Mesenchymal stem cell (in vitro differentiated cells and primary cell): ENCODE results near the gene SH2D4B.
A peak's percentile ranks its signal among the peaks of the same experiment; 100 is the strongest.

ENCODE experiments used
- DNase-seq: peaks from one replicate; pipeline ENCODE4 v3.0.0-alpha.2; 2013
- H2AFZ ChIP-seq: one replicate; pipeline ENCODE4 v1.6.1; 2013; ENCODE audit warnings: low read depth, mild to moderate bottlenecking, control low read depth, inconsistent platforms, low read length, moderate library complexity
- H2AK5ac ChIP-seq: 2 replicates; pipeline ENCODE4 v1.6.1; 2013; ENCODE audit warnings: low read length, moderate library complexity, mild to moderate bottlenecking, inconsistent platforms; ENCODE audit not compliant: severe bottlenecking
- H2BK120ac ChIP-seq: one replicate; pipeline ENCODE4 v1.6.1; 2013; ENCODE audit warnings: low read depth, mild to moderate bottlenecking, inconsistent platforms, low read length, moderate library complexity
- H2BK12ac ChIP-seq, 2 experiments: one replicate each; pipeline ENCODE4 v1.6.1; 2013; ENCODE audit warnings: inconsistent platforms in 2 of 2, low read length in 2 of 2, mild to moderate bottlenecking in 2 of 2, moderate library complexity in 2 of 2, control low read depth in 1 of 2
- H2BK15ac ChIP-seq: one replicate; pipeline ENCODE4 v1.6.1; 2013; ENCODE audit warnings: mild to moderate bottlenecking, low read depth, inconsistent platforms; ENCODE audit not compliant: poor library complexity, severe bottlenecking
- H2BK5ac ChIP-seq: 2 replicates; pipeline ENCODE4 v1.6.1; 2013; ENCODE audit warnings: low read depth, mild to moderate bottlenecking, low read length, control low read depth, inconsistent platforms; ENCODE audit not compliant: poor library complexity, severe bottlenecking
- H3K14ac ChIP-seq, 2 experiments: one replicate each; pipeline ENCODE4 v1.6.1; 2013; ENCODE audit warnings: inconsistent platforms in 2 of 2, low read length in 2 of 2, control low read depth in 1 of 2, mild to moderate bottlenecking in 1 of 2, moderate library complexity in 1 of 2
- H3K18ac ChIP-seq, 2 experiments: one replicate each; pipeline ENCODE4 v1.6.1; 2013; ENCODE audit warnings: inconsistent platforms in 2 of 2, low read length in 2 of 2, control low read depth in 1 of 2, low read depth in 1 of 2, mild to moderate bottlenecking in 1 of 2
- H3K23ac ChIP-seq, 2 experiments: one replicate each; pipeline ENCODE4 v1.6.1; 2013; ENCODE audit warnings: inconsistent platforms in 2 of 2, low read length in 2 of 2, mild to moderate bottlenecking in 2 of 2, moderate library complexity in 2 of 2, control low read depth in 1 of 2
- H3K27ac ChIP-seq: 2 replicates; pipeline ENCODE4 v1.5.1; 2013; ENCODE audit warnings: mild to moderate bottlenecking, moderate library complexity, low read length, control low read depth, inconsistent platforms; ENCODE audit not compliant: poor library complexity, severe bottlenecking
- H3K27me3 ChIP-seq, 2 experiments: 2 replicates each; pipeline versions ENCODE4 v1.6.1 to v1.7.0; 2013; ENCODE audit warnings: low read length in 2 of 2, mild to moderate bottlenecking in 2 of 2, moderate library complexity in 2 of 2, control low read depth in 1 of 2, inconsistent platforms in 1 of 2; ENCODE audit not compliant: control insufficient read depth in 1 of 2, insufficient read depth in 1 of 2
- H3K36me3 ChIP-seq, 2 experiments: 2 replicates each; pipeline versions ENCODE4 v1.6.1 to v1.7.0; 2013; ENCODE audit warnings: low read length in 2 of 2, control low read depth in 1 of 2, inconsistent platforms in 1 of 2, low read depth in 1 of 2, mild to moderate bottlenecking in 1 of 2; ENCODE audit not compliant: insufficient read depth in 2 of 2, control insufficient read depth in 1 of 2
- H3K4ac ChIP-seq, 2 experiments: one replicate each; pipeline ENCODE4 v1.6.1; 2013; ENCODE audit warnings: inconsistent platforms in 2 of 2, low read length in 2 of 2, mild to moderate bottlenecking in 2 of 2, moderate library complexity in 2 of 2, control low read depth in 1 of 2, low read depth in 1 of 2
- H3K4me1 ChIP-seq: 2 replicates; pipeline ENCODE4 v1.6.1; 2013; ENCODE audit warnings: low read depth, low read length, control low read depth; ENCODE audit not compliant: control insufficient read depth, insufficient read depth
- H3K4me2 ChIP-seq: 2 replicates; pipeline ENCODE4 v1.6.1; 2013; ENCODE audit warnings: low read length, mild to moderate bottlenecking, inconsistent platforms; ENCODE audit not compliant: poor library complexity, severe bottlenecking
- H3K4me3 ChIP-seq, 2 experiments: 2 replicates each; pipeline versions ENCODE4 v1.5.1 to v1.7.0; 2013; ENCODE audit warnings: low read length in 2 of 2, mild to moderate bottlenecking in 2 of 2, control low read depth in 1 of 2, low read depth in 1 of 2; ENCODE audit not compliant: insufficient read depth in 1 of 2
- H3K79me1 ChIP-seq: replicated peaks from 2 replicates; pipeline ENCODE4 v1.6.1; 2013; ENCODE audit warnings: mild to moderate bottlenecking, control low read depth, low read length, inconsistent platforms; ENCODE audit not compliant: poor library complexity, severe bottlenecking
- H3K9ac ChIP-seq: 2 replicates; pipeline ENCODE4 v1.7.0; 2013; ENCODE audit warnings: mild to moderate bottlenecking, low read length, moderate library complexity
- H3K9me3 ChIP-seq: 2 replicates; pipeline ENCODE4 v1.7.0; 2013; ENCODE audit warnings: mild to moderate bottlenecking, low read length; ENCODE audit not compliant: control insufficient read depth
- H4K8ac ChIP-seq: one replicate; pipeline ENCODE4 v1.6.1; 2013; ENCODE audit warnings: inconsistent platforms, mild to moderate bottlenecking, low read length, moderate library complexity
- H4K91ac ChIP-seq: one replicate; pipeline ENCODE4 v1.6.1; 2013; ENCODE audit warnings: mild to moderate bottlenecking, low read length, inconsistent platforms
- WGBS: methylation state at CpG from one replicate; pipeline ENCODE4 v1.1.7; 2013; ENCODE audit warnings: mixed read lengths; 5-methylcytosine and 5-hydroxymethylcytosine counted together

SH2D4B gene

DNA sequence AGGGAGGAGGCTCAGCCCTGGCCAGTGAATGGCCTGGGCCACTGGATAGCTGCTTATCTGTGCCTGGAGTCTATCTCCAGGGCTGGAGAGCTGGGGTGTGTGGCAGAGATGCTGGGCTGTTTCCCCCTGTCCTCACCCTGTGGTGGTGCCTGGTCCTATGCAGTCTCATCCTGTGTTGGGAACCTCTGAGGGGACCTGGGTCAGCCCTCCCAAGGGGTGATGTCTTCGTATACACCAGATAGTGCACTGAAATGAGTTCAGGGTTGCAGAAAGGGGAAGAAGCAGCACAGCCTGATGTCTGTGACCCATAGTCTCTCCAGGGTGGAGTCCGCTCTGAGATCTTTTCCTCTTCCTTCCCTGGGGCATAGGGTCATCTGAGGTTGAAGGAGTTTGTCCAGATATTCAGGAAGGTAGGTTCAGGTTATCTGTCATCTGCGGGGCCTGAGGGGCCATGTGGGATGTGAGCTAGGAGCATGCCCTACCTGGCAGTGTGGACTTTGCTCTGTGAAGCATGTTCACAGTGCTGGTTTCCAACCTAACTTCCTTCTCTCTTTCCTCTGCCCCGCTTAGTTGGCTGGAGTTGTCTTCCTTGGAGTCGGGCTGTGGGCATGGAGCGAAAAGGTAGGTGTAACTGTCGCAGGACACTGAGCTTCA is 33.4 kb upstream of the SH2D4B start:
- no peaks in the 10 kb centered on the region for H3K9me3 ChIP-seq
- H3K18ac ChIP-seq: peak overlapping the region; percentile 29 to 89
- H4K8ac ChIP-seq: no peak overlapping the region
- no peak overlapping the region for H3K23ac ChIP-seq
- peak overlapping the region; percentile 2 for H3K9ac ChIP-seq
- no peak overlapping the region for H3K4me3 ChIP-seq
- peak overlapping the region; percentile 99 for H3K27ac ChIP-seq
- H3K4me1 ChIP-seq: peaks cover 76% of the 10 kb centered on the region
- peak overlapping the region in 1 of 2 experiments; percentile 33 for H3K4ac ChIP-seq
- no peaks in the 10 kb centered on the region for H3K79me1 ChIP-seq
- H2AFZ ChIP-seq: no peak overlapping the region
- H3K14ac ChIP-seq: peak overlapping the region in 1 of 2 experiments; percentile 19
- no peak overlapping the region for H2BK5ac ChIP-seq
- no peak overlapping the region for H3K4me2 ChIP-seq
- WGBS: 89% methylated on average over 6 of the region's 7 CpGs
- peaks cover 21 to 40% of the 10 kb centered on the region in 2 experiments for H3K36me3 ChIP-seq
- peak overlapping the region; percentile 15 to 53 for H2BK12ac ChIP-seq
- peak overlapping the region; percentile 93 for H2AK5ac ChIP-seq
- H2BK15ac ChIP-seq: no peak overlapping the region
- peak overlapping the region; percentile 76 for H4K91ac ChIP-seq
- H3K27me3 ChIP-seq: no peaks in the 10 kb centered on the region
- H2BK120ac ChIP-seq: no peak overlapping the region
- no peak for DNase-seq

DNA sequence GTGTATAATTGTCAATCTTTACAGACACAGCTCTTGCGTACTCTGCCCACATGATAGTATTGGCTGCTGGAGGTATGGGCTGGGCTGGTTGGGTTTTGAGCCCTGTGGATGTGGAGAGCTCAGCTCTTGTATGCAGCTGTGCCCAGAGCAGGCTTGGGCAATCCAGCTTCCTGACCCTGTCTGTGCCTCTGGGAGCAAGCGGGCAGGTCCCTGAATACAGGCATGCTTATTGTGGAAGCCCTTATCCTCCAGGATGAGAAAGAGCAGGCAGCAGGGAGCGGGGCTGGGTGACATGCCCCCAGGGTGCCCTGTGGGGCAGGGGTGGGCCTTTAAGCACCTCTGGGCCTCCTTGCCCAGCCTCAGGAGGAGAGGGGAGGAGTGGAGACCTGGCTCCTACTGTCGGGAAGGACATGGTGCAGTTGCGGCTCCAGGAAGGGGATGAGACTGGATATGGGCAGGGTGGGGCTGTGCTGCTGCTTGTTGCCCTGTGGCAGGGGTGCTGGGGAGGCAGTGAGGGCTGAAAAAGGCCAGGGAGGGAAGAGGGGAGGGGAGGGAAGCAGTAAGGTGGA is 32.7 kb upstream of the SH2D4B start:
- H3K27ac ChIP-seq: peak overlapping the region; percentile 99
- H4K8ac ChIP-seq: peak overlapping the region; percentile 67
- peak overlapping the region; percentile 4 for H2BK120ac ChIP-seq
- DNase-seq: no peak
- peak overlapping the region; percentile 20 for H3K4ac ChIP-seq
- H3K27me3 ChIP-seq: no peaks in the 10 kb centered on the region
- H3K23ac ChIP-seq: no peak overlapping the region
- WGBS: 85% methylated on average over 5 of the region's 5 CpGs
- peak overlapping the region in 1 of 2 experiments; percentile 88 for H3K14ac ChIP-seq
- H2BK15ac ChIP-seq: peak overlapping the region; percentile 66
- peak overlapping the region; percentile 71 to 89 for H3K18ac ChIP-seq
- H2BK5ac ChIP-seq: peak overlapping the region; percentile 40
- H3K79me1 ChIP-seq: no peaks in the 10 kb centered on the region
- no peaks in the 10 kb centered on the region for H3K9me3 ChIP-seq
- peaks cover 28 to 34% of the 10 kb centered on the region in 2 experiments for H3K36me3 ChIP-seq
- no peak overlapping the region for H3K4me2 ChIP-seq
- H3K4me1 ChIP-seq: peaks cover 76% of the 10 kb centered on the region
- H3K4me3 ChIP-seq: no peak overlapping the region
- no peak overlapping the region for H2AFZ ChIP-seq
- H2AK5ac ChIP-seq: peak overlapping the region; percentile 93
- H4K91ac ChIP-seq: peak overlapping the region; percentile 60
- H2BK12ac ChIP-seq: peak overlapping the region; percentile 65 to 75
- peak overlapping the region; percentile 28 for H3K9ac ChIP-seq

DNA sequence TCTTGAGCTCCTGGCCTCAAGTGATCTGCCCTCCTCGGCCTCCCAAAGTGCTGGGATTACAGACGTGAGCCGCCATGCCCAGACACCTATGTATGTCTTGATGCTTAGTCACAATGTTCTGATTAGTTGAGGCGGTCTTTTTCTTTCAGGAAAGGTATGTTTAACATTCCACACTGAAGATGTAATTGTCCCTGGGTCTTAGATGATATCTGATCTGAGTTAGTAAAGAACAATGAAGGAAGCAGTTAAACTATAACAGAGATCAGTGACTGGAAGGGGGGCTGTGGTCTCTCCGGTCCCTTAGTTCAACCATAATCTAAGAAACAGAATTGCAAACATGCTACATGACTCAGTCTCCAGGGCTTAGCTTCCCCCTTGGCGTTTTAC is 31.5 kb upstream of the SH2D4B start:
- Histone ChIP-seq H2BK15ac (no peak overlapping the region), H4K8ac (no peak overlapping the region), H3K18ac (peak overlapping the region in 1 of 2 experiments; percentile 89), H3K4me1 (peaks cover 72% of the 10 kb centered on the region), H3K9ac (peak overlapping the region; percentile 65), H3K4me3 (no peak overlapping the region), H2BK5ac (peak overlapping the region; percentile 98), H3K14ac (no peak overlapping the region), H3K23ac (no peak overlapping the region), H4K91ac (no peak overlapping the region), H3K79me1 (peaks cover under 1% of the 10 kb centered on the region), H3K4me2 (no peak overlapping the region), H3K9me3 (no peaks in the 10 kb centered on the region), H2AFZ (no peak overlapping the region), H2BK120ac (no peak overlapping the region), H3K27me3 (no peaks in the 10 kb centered on the region), H2BK12ac (no peak overlapping the region), H3K27ac (peak overlapping the region; percentile 99), H3K4ac (no peak overlapping the region), H2AK5ac (no peak overlapping the region), H3K36me3 (peaks cover 33 to 37% of the 10 kb centered on the region in 2 experiments)
- WGBS: 10% methylated on average over 5 of the region's 6 CpGs
- peak; percentile 61 for DNase-seq

DNA sequence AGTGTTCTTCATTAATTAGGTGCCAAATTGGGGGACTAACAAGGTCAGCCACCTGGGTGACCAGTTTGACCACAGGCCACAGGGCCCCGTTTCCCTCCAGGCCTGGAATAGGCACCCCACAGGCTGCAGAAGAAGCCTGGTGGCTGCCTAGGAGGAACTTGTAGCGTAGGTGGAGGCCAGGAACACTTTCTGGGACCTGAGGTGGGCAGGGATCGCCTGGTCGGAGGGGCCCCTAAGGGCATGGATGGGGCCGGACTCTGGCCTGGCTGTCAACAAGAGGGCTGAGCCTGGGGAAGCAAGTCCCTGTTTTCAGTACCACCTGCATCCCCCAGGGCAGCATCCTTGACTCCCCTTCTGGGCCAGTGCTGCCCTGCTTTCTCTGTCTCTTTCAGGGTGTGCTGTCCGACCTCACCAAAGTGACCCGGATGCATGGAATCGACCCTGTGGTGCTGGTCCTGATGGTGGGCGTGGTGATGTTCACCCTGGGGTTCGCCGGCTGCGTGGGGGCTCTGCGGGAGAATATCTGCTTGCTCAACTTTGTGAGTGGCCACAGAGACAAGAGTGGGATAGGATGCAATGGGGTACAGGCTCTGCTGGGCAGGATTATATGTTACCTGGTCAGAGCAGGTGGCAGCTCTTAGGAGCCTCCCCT is 30.7 kb upstream of the SH2D4B start:
- DNase-seq: no peak
- Histone ChIP-seq H3K79me1 (peaks cover 6% of the 10 kb centered on the region), H3K4me3 (no peak overlapping the region), H3K23ac (peak overlapping the region in 1 of 2 experiments; percentile 70), H3K36me3 (peaks cover 39 to 45% of the 10 kb centered on the region in 2 experiments), H3K9ac (peak overlapping the region; percentile 65), H4K91ac (peak overlapping the region; percentile 87), H3K18ac (peak overlapping the region; percentile 31 to 69), H2BK12ac (peak overlapping the region in 1 of 2 experiments; percentile 74), H2AFZ (no peak overlapping the region), H3K4ac (peak overlapping the region; percentile 15 to 76), H3K9me3 (no peaks in the 10 kb centered on the region), H2BK15ac (peak overlapping the region; percentile 73), H3K4me1 (peaks cover 71% of the 10 kb centered on the region), H3K4me2 (no peak overlapping the region), H3K27ac (peak overlapping the region; percentile 99), H3K27me3 (no peaks in the 10 kb centered on the region), H2BK5ac (peak overlapping the region; percentile 93), H2BK120ac (no peak overlapping the region), H4K8ac (peak overlapping the region; percentile 29), H3K14ac (peak overlapping the region in 1 of 2 experiments; percentile 9), H2AK5ac (peak overlapping the region; percentile 100)
- WGBS: 90% methylated on average over 13 of the region's 13 CpGs
